ENCODE measurements around the gene RETN. TPM values are rescaled to one million over a fixed set of nuclear protein-coding genes. Genes with fewer than 3 reads are reported as not detected.

RETN gene
- total and polyA plus RNA-seq, 2 donors (not counting 3 experiments of a cell fraction or from before 2014, with no cell fraction given): not detected

GRCh38 chr19:7622933-7623685, 45.7 kb upstream of the RETN start:
- FAIRE-seq: no peak
- no peak overlapping the region for H2AFZ ChIP-seq (ENCODE audit: low read depth, low read length)
- peaks cover 17% of the 10 kb centered on the region for H3K79me2 ChIP-seq (ENCODE audit: control insufficient read depth, insufficient read depth, low read length)
- no peaks in the 10 kb centered on the region for H3K4me1 ChIP-seq (ENCODE audit: control insufficient read depth, extremely low read depth, insufficient read depth, low read length)
- DNase-seq (ENCODE audit: low read depth, low spot score): no peak
- H3K36me3 ChIP-seq (ENCODE audit: control insufficient read depth in 2 of 2, extremely low read depth in 1 of 2, insufficient read depth in 2 of 2, low read length in 2 of 2): peaks cover 2 to 37% of the 10 kb centered on the region in 2 experiments
- ChIA-PET POLR2A (interaction anchor here (0.6 kb wide), 1 partner anchor 75 kb away, joined by 3 read pairs; no protein-coding TSS in a partner anchor), CTCF (interaction anchor here (1.4 kb wide), 1 partner anchor 55 kb away, joined by 6 read pairs; no protein-coding TSS in a partner anchor)
- BruUV-seq (replicated peaks): no TSS peak
- no peak overlapping the region for H3K9ac ChIP-seq (replicated peaks; ENCODE audit: extremely low read depth, insufficient read depth, low read length)
- H3K9me3 ChIP-seq (replicated peaks; ENCODE audit: control insufficient read depth, insufficient read depth, low read length): no peaks in the 10 kb centered on the region
- intact Hi-C loops (cut with micrococcal nuclease) (no loop called here), dilution Hi-C loops (cut with MboI; ENCODE audit: extremely low pct_ligation_motif_present, low sequenced_read_pairs) (no loop called here)
- H3K9me1 ChIP-seq (replicated peaks; ENCODE audit: control insufficient read depth, extremely low read depth, insufficient read depth, low read length): no peaks in the 10 kb centered on the region
- TF ChIP-seq MYC (IDR thresholded peaks at IDR 0.05; ENCODE audit: low read depth, low read length): no peak
- TF ChIP-seq JUN (IDR thresholded peaks at IDR 0.05; ENCODE audit: borderline replicate concordance, insufficient read depth, insufficient read length, low read depth): no peak
- TF ChIP-seq EZH2 (IDR thresholded peaks at IDR 0.05; ENCODE audit: borderline replicate concordance, low read depth, low read length, severe bottlenecking): no peak
- no peak for TF ChIP-seq GATA2 (IDR thresholded peaks at IDR 0.05; ENCODE audit: insufficient read depth, insufficient read length, low read depth, low read length)
- TF ChIP-seq FOS (IDR thresholded peaks at IDR 0.05; ENCODE audit: borderline replicate concordance, insufficient read depth, low read length): no peak
- no peak for TF ChIP-seq MAX (IDR thresholded peaks at IDR 0.05; ENCODE audit: insufficient read depth, insufficient read length)
- TF ChIP-seq CTCF (IDR thresholded peaks at IDR 0.05; ENCODE audit: extremely low read depth in 1 of 2, insufficient read depth in 1 of 2, low read depth in 1 of 2, low read length in 2 of 2): no peak
- TF ChIP-seq POLR2AphosphoS5 (IDR thresholded peaks at IDR 0.05; ENCODE audit: insufficient read depth, low read depth, low read length): no peak
- no peak for TF ChIP-seq POLR2A (IDR thresholded peaks at IDR 0.05; ENCODE audit: low read depth, low read length)
- no peak overlapping the region for H3K27ac ChIP-seq (ENCODE audit: insufficient read depth, low read depth, low read length)
- H3K4me2 ChIP-seq (ENCODE audit: insufficient read depth, low read length): no peak overlapping the region
- no peaks in the 10 kb centered on the region for H4K20me1 ChIP-seq (replicated peaks; ENCODE audit: control insufficient read depth, extremely low read depth, insufficient read depth, low read length)
- no peak overlapping the region for H3K4me3 ChIP-seq (replicated peaks in 1 of 3; ENCODE audit: insufficient read depth in 1 of 3, low read depth in 1 of 3, low read length in 3 of 3)
- H3K27me3 ChIP-seq (ENCODE audit: control insufficient read depth in 2 of 2, insufficient read depth in 2 of 2, low read length in 2 of 2): no peaks in the 10 kb centered on the region

All from endothelial cell of umbilical vein (primary cell).